GM18870 (cell line): ENCODE data around the gene DIRAS2.

Experiments
- ATAC-seq: cut with Tn5 transposase; IDR thresholded peaks from one replicate; pipeline ENCODE4 v1.9.1; 2021; ENCODE audit warnings: moderate library complexity; ENCODE audit not compliant: unreplicated experiment

Gene DIRAS2

DNA sequence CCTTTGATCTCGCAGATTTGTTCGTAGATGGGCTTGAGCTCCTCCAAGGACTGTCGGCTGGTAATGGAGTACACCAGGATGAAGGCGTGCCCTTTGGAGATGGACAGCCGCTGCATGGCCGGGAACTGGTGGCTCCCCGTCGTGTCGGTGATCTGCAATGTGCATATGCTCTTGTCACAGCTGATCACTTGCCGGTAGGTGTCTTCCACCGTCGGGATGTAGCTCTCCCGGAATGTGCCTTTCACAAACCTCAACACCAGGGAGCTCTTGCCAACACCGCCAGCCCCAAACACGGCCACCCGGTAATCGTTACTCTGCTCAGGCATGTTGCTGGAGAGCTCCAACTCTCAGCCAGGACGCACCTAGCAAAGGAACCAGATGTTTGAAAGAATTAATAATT is 29.1 kb downstream of the DIRAS2 start:
- no peak for ATAC-seq

GRCh38 chr9:90612957-90613356 is 29.7 kb downstream of the DIRAS2 start:
- ATAC-seq: no peak

GRCh38 chr9:90611568-90611967 is 31.1 kb downstream of the DIRAS2 start:
- no peak for ATAC-seq

DNA sequence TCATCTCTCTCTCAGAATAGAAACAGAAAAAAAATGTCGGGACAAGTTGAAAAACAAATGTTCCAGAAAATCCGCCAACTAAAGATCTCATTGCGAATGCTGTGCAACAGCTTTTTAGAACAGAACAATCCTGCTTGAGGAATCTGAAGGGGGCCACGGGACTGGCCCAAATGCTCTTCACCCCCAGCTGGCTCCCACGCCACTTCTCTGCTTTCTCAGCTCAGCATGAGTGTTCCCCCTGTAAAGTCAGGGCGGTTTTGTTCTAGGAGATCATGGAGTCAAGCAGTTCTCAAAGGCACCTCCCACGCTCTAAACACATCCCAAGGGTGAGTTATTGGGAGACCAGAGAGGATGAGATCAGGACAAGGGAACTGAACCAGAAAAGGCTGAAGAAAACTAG is 31.5 kb downstream of the DIRAS2 start:
- ATAC-seq: no peak

GRCh38 chr9:90607701-90608516 is 34.7 kb downstream of the DIRAS2 start:
- ATAC-seq: no peak

- no peak for ATAC-seq
These were observed 42.6 kb downstream of the DIRAS2 start for GRCh38 chr9:90600029-90600428.

DNA sequence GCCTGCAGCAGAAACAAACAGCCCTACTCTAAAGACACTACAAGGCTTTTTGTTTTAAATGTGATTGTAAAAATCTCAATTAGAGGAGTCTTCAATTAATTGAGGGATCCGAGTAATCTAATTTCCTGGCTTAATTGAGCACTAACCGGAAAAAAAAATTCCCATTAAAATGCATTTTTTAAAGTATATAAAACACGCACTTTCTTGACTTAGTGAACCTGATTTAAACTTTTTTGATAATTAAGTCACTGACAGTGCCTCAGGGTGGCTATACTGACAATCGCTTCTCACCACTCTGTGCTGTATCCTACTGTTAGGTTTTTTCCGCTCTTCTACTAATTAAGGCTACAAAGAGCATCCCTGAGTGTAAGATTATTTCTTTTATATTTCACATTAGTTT is 44.4 kb downstream of the DIRAS2 start:
- no peak for ATAC-seq

DNA sequence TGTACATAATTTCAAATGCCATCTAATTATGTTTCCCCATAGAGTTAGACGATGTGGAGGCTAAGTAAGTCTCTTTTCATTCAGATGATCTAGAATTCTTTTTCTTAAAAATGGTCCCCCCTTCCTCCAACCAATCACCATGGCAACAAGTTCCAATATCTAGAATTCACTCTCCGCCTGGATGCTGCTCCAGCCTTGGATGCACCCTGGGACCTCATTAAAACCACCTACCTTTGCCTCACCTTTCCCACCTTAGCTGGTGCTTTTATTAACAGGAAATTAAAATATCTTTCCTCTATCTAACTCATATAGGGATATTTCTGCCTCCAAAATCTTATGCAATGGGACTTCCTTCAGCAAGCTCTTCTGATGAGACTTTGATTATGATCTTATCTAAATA is 49.0 kb downstream of the DIRAS2 start:
- no peak for ATAC-seq

GRCh38 chr9:90580576-90580975 is 62.0 kb downstream of the DIRAS2 start:
- ATAC-seq: no peak

GRCh38 chr9:90579181-90579580 is 63.4 kb downstream of the DIRAS2 start:
- ATAC-seq: no peak

- no peak for ATAC-seq
These were observed 64.4 kb downstream of the DIRAS2 start for GRCh38 chr9:90578126-90578815.

DNA sequence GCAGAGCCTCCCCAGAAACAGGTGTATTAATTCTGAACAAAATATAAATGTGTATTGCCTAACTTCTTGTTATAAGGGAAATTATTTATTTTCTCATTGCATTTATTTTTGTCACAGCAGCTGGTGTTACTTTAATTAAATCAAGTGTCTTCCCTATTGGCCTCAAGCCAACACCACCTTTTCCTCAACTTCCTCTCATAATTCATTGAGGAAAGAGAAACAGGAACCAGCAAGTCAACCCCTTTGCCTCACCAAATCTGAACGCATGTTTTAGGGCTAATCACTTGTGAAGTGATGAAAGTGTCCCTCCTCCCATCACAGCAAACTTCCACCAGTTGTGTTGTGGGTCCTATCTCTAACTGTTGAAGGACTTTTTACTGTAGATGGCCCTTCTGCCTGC is 73.1 kb downstream of the DIRAS2 start:
- ATAC-seq: no peak

GRCh38 chr9:90568667-90569066 is 74.0 kb downstream of the DIRAS2 start:
- ATAC-seq: no peak

DNA sequence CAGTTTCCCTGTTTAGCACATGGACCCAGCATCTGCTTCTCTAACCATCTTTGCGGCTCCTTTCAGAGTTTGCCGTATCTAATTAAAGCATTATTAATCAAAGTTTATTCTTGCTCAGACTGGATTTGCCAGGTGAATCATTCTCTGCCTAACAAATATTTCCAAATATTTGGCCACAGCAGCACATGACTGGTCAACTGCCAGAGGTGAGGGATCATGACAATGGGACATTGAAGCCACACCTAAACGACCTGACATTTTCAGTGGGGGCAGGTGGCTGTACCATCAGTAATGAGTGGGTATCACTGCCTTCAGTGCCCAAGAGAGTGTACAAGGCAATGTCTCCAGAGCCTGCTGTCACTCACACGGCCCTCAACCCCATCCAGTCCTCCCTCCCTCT is 80.4 kb downstream of the DIRAS2 start:
- no peak for ATAC-seq
